CD4-positive, alpha-beta T cell treated with Interleukin-12 subunit alpha and Interleukin-12 subunit beta, for 1 hour (primary cell): ENCODE measurements around the gene RALGAPB.
"Not testable (repeated sequence)": the region's sequence is repeated elsewhere in the genome, so short reads cannot be mapped to it uniquely, and the experiment has no call there.

Experiments used
- DNase-seq: peaks from one replicate; pipeline ENCODE4 v3.0.0-alpha.2; 2020

The RALGAPB gene

DNA sequence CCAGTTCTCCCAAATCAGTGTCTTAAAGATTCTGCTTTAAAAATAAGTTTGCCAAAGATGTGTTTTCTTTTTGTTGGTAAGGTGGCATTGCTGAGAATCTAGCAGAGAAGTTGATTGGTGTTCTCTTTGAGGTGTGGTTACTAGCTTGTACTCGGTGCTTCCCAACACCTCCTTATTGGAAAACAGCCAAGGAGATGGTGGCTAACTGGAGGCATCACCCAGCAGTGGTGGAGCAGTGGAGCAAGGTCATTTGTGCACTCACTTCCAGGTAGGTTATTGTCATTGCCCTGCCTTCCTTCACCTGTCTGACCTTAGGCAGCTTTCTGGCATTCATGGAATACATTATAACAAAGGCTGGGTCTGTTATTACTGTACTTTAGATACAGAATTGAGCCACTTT, 26.7 kb downstream of the RALGAPB start:
- DNase-seq, result no peak

DNA sequence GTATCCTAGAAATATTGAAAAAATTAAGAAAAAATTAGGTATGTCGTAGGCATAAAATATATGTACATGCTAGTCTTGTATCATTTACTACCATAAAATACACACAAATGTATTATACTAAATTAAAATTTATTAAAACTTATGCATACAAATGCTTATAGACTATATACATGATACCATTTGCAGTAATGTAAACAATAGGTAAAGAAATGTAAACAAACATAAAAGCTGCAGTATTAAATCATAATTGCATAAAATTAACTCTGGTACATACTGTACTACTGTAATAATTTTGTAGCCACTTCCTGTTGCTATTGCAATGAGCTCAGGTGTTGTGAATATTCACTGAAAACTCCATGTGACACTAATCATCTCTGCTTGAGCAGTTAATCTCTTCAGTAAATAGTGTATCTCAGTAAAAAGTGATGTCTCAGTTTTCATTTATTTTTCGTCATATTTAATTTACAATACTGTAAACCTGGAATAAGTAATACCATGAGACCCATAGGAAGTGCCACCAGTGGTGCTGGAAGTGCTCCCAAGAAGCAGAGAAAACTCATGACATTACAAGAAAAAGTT, 29.3 kb downstream of the RALGAPB start:
- DNase-seq, result no peak

DNA sequence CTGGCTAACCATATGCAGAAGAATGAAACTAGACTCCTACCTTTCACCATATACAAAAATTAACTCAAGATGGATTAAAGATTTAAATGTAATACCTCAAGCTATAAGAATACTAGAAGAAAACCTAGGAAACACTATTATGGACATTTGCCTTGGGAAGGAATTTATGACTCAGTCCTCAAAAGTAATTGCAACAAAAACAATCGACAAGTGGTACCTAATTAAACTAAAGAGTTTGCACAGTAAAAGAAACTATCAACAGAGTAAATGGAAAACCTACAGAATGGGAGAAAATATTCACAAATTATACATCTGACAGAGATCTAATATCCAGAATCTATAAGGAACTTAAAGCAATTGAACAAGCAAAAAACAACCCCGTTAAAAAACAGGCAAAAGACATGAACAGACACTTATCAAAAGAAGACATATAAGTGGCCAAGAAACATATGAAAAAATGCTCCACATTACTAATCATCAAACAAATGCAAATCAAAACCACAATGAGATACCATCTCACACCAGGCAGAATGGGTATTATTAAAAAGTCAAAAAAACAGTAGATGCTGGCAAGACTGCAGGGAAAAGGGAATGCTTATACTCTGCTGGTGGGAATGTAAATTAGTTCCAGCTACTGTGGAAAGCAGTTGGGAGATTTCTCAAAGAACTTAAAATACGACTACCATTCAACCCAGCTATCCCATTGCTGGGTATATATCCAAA, 31.9 kb downstream of the RALGAPB start:
- DNase-seq, result no peak

- DNase-seq, result no peak
Measured at GRCh38 chr20:38505091-38505455, 32.4 kb downstream of the RALGAPB start.

- DNase-seq, result not testable (repeated sequence)
Measured at GRCh38 chr20:38511726-38512125, 39.1 kb downstream of the RALGAPB start.

GRCh38 chr20:38514185-38514584, 41.5 kb downstream of the RALGAPB start:
- DNase-seq, result no peak

GRCh38 chr20:38514947-38515346, 42.3 kb downstream of the RALGAPB start:
- DNase-seq, result no peak

DNA sequence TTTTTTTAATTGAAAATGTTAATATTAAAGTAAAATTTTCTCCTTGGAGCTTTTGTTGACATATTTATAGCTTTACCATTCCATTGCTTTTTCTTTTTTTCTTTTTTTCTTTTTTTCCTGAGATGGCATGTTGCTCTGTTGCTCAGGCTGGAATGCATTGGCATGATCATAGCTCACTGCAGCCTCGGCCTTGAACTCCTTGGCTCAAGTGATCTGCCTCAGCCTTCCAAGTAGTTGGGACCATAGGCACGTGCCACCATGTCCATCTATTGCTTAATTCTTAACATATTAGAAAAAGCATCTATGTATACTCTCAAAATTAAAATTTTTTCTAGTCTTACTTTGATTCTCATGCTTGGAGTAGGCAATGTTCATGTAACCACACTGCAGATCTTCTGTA, 43.0 kb downstream of the RALGAPB start:
- no peak for DNase-seq

DNA sequence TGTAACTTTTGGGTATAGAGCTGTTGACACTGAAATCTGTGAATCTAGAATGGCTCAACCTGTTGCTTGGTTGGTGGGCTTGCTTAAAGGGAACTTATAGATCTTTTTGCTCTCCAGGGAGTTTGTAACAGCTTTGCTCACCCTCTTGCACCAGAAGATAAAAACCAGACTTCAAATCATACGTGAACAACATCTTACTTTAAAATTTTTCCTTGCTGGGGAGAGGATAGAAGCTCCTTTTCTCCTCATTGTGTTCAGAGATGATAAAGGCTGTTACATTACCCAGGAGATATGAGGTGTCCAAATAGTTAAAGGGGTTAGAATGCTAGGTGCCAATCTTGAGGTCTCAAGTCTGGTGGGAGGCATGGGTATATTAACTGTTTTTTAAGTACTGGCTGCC, 46.8 kb downstream of the RALGAPB start:
- no peak for DNase-seq

DNA sequence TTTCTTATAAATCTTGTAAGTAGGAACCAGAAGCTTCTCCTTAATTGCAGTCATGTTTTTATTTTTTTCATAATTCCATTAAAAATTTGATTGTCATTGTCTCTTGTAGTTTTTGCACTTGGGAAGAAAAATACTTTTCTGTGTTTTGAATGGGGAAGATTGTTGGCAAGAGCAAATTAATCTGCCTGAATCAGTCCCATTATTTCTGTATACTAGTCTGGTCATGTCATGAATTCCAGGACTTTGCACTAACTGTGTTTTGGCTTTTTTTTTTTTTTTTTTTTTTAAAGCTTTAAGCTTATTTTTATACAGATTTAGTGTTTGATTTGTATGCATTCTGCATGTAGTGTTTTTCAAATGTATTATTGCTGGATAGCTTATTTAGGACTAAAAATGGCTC, 47.6 kb downstream of the RALGAPB start:
- DNase-seq, result no peak

- no peak for DNase-seq
Measured at GRCh38 chr20:38523697-38524096, 51.1 kb downstream of the RALGAPB start.

GRCh38 chr20:38528167-38528566, 55.5 kb downstream of the RALGAPB start:
- DNase-seq, result no peak

- DNase-seq, result no peak
Measured at GRCh38 chr20:38531021-38531420, 58.4 kb downstream of the RALGAPB start.

GRCh38 chr20:38534756-38535155, 62.1 kb downstream of the RALGAPB start:
- no peak for DNase-seq

- DNase-seq, result no peak
Measured at GRCh38 chr20:38536310-38536709, 63.7 kb downstream of the RALGAPB start.

- no peak for DNase-seq
Measured at GRCh38 chr20:38537176-38537575, 64.5 kb downstream of the RALGAPB start.

DNA sequence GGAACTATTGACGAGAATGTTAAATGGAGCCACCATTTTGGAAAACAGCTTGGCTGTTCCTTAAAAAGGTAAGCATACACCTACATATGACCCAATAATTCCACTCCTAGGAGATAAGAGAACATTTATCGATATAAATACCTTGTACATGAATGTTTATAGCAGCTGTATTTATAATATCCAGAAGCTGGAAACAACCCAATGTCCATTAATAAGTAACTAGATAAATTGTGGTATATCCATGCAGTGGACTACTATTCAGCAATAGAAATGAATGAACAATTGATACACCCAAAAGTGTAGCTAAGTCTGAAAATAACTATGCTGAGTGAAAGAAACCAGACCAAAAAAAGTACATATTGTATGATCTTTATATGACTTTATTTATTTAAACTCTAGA, 66.1 kb downstream of the RALGAPB start:
- no peak for DNase-seq

DNA sequence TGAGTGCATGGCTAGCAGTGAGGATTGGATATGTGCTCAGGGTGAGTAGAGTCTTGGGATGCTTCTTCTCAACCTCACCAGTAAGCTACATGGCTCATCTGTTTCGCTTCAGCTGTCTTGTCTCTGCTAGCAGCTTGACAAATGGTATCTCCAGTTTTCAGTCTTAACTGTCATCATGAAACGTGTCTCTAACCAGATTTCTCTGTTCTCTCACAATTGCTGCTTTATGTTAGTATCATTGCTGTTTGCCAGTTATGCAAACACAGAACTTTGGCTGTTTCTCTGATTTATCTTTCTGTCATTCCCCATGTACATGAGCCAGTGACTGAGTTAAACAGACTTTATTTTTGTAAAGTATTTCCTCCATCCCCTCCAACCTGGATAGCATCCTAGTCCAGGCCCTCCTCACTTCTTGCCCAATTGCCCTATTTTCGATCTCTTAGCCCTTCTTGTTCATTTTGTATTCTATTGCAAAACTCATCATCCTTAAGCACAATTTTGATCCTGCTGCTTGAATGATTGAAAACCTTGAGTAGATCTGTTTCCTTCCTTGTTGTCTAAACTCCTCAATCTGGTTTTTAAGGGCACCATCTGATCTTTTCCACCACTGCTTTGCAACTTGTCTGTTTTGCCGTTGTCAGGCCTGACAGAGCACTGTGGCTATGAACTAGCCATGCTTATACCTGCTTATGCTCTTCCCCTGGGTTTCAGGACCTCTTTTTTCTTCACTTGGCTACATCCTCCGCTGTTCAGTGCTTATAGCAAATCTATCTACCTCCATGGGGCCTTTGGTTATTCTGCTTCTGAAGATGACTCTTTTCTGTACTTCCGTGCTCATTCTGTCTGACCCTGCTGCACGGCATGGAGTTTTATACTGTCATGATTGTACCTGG, 70.6 kb downstream of the RALGAPB start:
- no peak for DNase-seq

DNA sequence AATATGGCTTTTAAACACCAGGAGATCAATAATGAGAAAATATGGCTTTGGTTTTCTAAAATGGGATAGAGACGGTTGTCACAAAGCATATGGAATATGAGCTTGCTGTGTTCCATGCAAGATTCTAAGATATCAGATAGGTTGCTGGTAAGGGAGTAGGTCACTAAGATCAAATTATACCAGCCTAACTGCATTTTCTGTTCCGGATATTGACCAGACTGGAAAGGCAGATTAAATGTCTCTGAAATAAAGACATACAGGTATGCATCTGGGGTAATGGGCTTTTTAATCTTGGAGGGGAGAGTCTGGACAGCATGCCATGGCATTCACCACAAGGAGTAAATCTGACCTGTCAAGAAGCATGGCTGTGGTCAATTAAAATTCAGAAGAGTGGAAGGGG, 73.1 kb downstream of the RALGAPB start:
- DNase-seq, result no peak

GRCh38 chr20:38547288-38548085, 74.8 kb downstream of the RALGAPB start:
- no peak for DNase-seq

GRCh38 chr20:38548356-38549083, 75.9 kb downstream of the RALGAPB start:
- no peak for DNase-seq

DNA sequence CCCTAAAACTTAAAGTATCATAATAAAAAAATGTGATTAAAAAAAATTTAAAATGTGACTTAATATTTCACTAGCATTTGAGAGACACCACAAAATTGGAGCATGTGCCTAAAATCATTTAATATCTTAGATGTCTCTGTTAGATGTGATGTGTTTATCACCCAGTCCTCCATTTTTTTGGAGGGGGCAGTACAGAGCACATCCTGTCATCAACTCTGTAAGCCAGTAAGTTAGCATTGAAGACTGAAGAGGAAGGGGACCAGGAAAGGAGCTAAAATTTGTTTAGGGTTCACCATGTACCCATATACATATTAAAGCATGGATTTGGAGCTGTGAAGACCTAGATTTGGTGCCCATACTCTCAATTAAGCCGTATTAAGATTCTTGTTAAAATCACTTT, 77.6 kb downstream of the RALGAPB start:
- DNase-seq, result no peak
